Activated CD4-positive, CD25-positive, alpha-beta regulatory T cell treated with anti-CD3 and anti-CD28 coated beads, Interleukin-2, amount 50 U/mL, for 16 hours (primary cell): ENCODE results near the gene LMTK3.
"Not testable (repeated sequence)": the region's sequence is repeated elsewhere in the genome, so short reads cannot be mapped to it uniquely, and the experiment has no call there.

Experiments used
- DNase-seq: peaks from one replicate; pipeline ENCODE4 v3.0.0-alpha.2; 2020; ENCODE audit warnings: low read depth, low spot score

Gene LMTK3

GRCh38 chr19:48487948-48488347 lies 23.7 kb downstream of the LMTK3 start:
- DNase-seq = no peak

- DNase-seq = no peak
These were observed 24.1 kb downstream of the LMTK3 start for GRCh38 chr19:48487544-48487943.

- DNase-seq = not testable (repeated sequence)
These were observed 24.9 kb downstream of the LMTK3 start for GRCh38 chr19:48486706-48487105.

GRCh38 chr19:48484931-48485612 lies 26.6 kb downstream of the LMTK3 start:
- no peak for DNase-seq

GRCh38 chr19:48484247-48484893 lies 27.3 kb downstream of the LMTK3 start:
- no peak for DNase-seq

GRCh38 chr19:48483301-48483700 lies 28.3 kb downstream of the LMTK3 start:
- DNase-seq = no peak

- DNase-seq = no peak
These were observed 29.6 kb downstream of the LMTK3 start for GRCh38 chr19:48481846-48482639.

GRCh38 chr19:48480558-48481500 lies 30.8 kb downstream of the LMTK3 start:
- peak; percentile 38 for DNase-seq

GRCh38 chr19:48480183-48480557 lies 31.5 kb downstream of the LMTK3 start:
- no peak for DNase-seq

- DNase-seq = no peak
These were observed 31.9 kb downstream of the LMTK3 start for GRCh38 chr19:48479686-48480085.

- no peak for DNase-seq
These were observed 33.0 kb downstream of the LMTK3 start for GRCh38 chr19:48478339-48479256.

GRCh38 chr19:48477698-48478338 lies 33.8 kb downstream of the LMTK3 start:
- DNase-seq = no peak

- no peak for DNase-seq
These were observed 34.5 kb downstream of the LMTK3 start for GRCh38 chr19:48477067-48477685.

GRCh38 chr19:48476176-48476575 lies 35.5 kb downstream of the LMTK3 start:
- DNase-seq = no peak

GRCh38 chr19:48475369-48476068 lies 36.1 kb downstream of the LMTK3 start:
- no peak for DNase-seq

GRCh38 chr19:48474084-48474592 lies 37.5 kb downstream of the LMTK3 start:
- no peak for DNase-seq

- DNase-seq = no peak
These were observed 38.3 kb downstream of the LMTK3 start for GRCh38 chr19:48473161-48473966.

GRCh38 chr19:48471836-48472235 lies 39.8 kb downstream of the LMTK3 start:
- DNase-seq = no peak
